Vagina (tissue), 2 donors: ENCODE results near the gene FOXN1.

Experiments used
- POLR2A ChIP-seq, 2 donors: fragments of 450-650 bp; IDR thresholded peaks; one replicate each; pipeline ENCODE4 v1.6.1; 2017; ENCODE audit warnings: antibody characterized with exemption in 2 of 2, mild to moderate bottlenecking in 2 of 2, moderate library complexity in 2 of 2
- POLR2AphosphoS5 ChIP-seq, 2 donors: sonication (generic); formaldehyde crosslinking; IDR thresholded peaks; one replicate each; pipeline ENCODE4 v1.9.0; 2017; ENCODE audit warnings: antibody characterized with exemption in 2 of 2, mild to moderate bottlenecking in 2 of 2, low read depth in 1 of 2; ENCODE audit not compliant: insufficient read depth in 1 of 2
- TF ChIP-seq, protein P1 (sequence below), 3 experiments: fragments of 450-650 bp in 2 of 3; fragments of 200-600 bp in 1 of 3; sonication (generic) in 1 of 3; IDR thresholded peaks; one replicate each; pipeline ENCODE4 v1.5.1; 2017 to 2019; ENCODE audit warnings: antibody characterized with exemption in 3 of 3, mild to moderate bottlenecking in 2 of 3, moderate library complexity in 2 of 3

DNA sequence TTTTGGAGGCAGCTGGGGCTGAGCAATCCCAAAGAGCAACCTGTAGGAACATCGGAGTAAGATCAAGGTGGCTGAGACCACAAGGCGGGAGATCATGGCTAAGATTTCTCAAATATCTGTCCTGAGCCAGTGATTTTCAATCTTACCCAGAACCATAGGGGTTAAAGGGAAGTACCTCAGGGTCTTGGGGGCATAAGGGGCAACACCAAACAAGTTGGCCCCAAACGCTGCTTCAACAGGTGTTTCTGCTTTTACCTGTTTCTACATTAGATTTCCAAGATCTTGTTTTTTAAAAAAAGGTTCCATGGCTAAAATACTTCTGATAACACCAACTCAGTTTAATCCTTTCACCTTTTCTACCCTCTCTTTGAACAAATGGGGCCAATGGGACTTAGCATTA, 48.9 kb downstream of the FOXN1 start:
- TF ChIP-seq, protein P1, sequence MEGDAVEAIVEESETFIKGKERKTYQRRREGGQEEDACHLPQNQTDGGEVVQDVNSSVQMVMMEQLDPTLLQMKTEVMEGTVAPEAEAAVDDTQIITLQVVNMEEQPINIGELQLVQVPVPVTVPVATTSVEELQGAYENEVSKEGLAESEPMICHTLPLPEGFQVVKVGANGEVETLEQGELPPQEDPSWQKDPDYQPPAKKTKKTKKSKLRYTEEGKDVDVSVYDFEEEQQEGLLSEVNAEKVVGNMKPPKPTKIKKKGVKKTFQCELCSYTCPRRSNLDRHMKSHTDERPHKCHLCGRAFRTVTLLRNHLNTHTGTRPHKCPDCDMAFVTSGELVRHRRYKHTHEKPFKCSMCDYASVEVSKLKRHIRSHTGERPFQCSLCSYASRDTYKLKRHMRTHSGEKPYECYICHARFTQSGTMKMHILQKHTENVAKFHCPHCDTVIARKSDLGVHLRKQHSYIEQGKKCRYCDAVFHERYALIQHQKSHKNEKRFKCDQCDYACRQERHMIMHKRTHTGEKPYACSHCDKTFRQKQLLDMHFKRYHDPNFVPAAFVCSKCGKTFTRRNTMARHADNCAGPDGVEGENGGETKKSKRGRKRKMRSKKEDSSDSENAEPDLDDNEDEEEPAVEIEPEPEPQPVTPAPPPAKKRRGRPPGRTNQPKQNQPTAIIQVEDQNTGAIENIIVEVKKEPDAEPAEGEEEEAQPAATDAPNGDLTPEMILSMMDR (IDR thresholded peaks at IDR 0.05), result no peak
- TF ChIP-seq POLR2A (IDR thresholded peaks at IDR 0.05) (no peak), POLR2AphosphoS5 (IDR thresholded peaks at IDR 0.05; ENCODE audit: insufficient read depth in 1 of 2, low read depth in 1 of 2) (no peak)
